Measurements from ENCODE around the gene ADCYAP1.

The ADCYAP1 gene

GRCh38 chr18:911025-911424, 6.4 kb downstream of the ADCYAP1 start:
- DNase-seq = no peak

GRCh38 chr18:911486-911885, 6.8 kb downstream of the ADCYAP1 start:
- no peak for DNase-seq

- DNase-seq = no peak
Measured at GRCh38 chr18:916562-916961, 11.9 kb downstream of the ADCYAP1 start.

GRCh38 chr18:919078-919477, 14.4 kb downstream of the ADCYAP1 start:
- no peak for DNase-seq

GRCh38 chr18:923144-923866, 18.6 kb downstream of the ADCYAP1 start:
- DNase-seq = no peak

- no peak for DNase-seq
Measured at GRCh38 chr18:924987-925386, 20.3 kb downstream of the ADCYAP1 start.

- DNase-seq = no peak
Measured at GRCh38 chr18:926946-927345, 22.3 kb downstream of the ADCYAP1 start.

GRCh38 chr18:933082-933481, 28.4 kb downstream of the ADCYAP1 start:
- no peak for DNase-seq

- no peak for DNase-seq
Measured at GRCh38 chr18:934518-935133, 30.0 kb downstream of the ADCYAP1 start.

GRCh38 chr18:936941-937340, 32.3 kb downstream of the ADCYAP1 start:
- DNase-seq = no peak

- no peak for DNase-seq
Measured at GRCh38 chr18:939166-939565, 34.5 kb downstream of the ADCYAP1 start.

GRCh38 chr18:939958-940357, 35.3 kb downstream of the ADCYAP1 start:
- no peak for DNase-seq

GRCh38 chr18:941331-941730, 36.7 kb downstream of the ADCYAP1 start:
- no peak for DNase-seq

- no peak for DNase-seq
Measured at GRCh38 chr18:944440-944839, 39.8 kb downstream of the ADCYAP1 start.

- DNase-seq = no peak
Measured at GRCh38 chr18:949724-950631, 45.3 kb downstream of the ADCYAP1 start.

- DNase-seq = no peak
Measured at GRCh38 chr18:950882-951495, 46.3 kb downstream of the ADCYAP1 start.

GRCh38 chr18:955384-956066, 50.9 kb downstream of the ADCYAP1 start:
- no peak for DNase-seq

GRCh38 chr18:957829-958228, 53.2 kb downstream of the ADCYAP1 start:
- no peak for DNase-seq

- DNase-seq = no peak
Measured at GRCh38 chr18:959854-960253, 55.2 kb downstream of the ADCYAP1 start.
